H9 (cell line): ENCODE measurements around the gene TRMT2A. TPM values are rescaled to one million over a fixed set of nuclear protein-coding genes. Genes with fewer than 3 reads are reported as not detected.

ENCODE experiments used
- DNase-seq: peaks from one replicate; pipeline ENCODE4 v3.0.0-alpha.2; 2017
- H2AFZ ChIP-seq: one replicate; pipeline ENCODE4 v1.6.1; 2013; ENCODE audit warnings: mild to moderate bottlenecking, low read length, control low read depth, moderate library complexity
- H2AK5ac ChIP-seq: 2 replicates; pipeline ENCODE4 v1.6.1; 2013; ENCODE audit warnings: low read length, control low read depth, mixed read lengths; ENCODE audit not compliant: insufficient read length
- H2BK120ac ChIP-seq: one replicate; pipeline ENCODE4 v1.6.1; 2013; ENCODE audit warnings: low read depth, mild to moderate bottlenecking, low read length, control low read depth, inconsistent platforms; ENCODE audit not compliant: poor library complexity, severe bottlenecking
- H2BK12ac ChIP-seq: 2 replicates; pipeline ENCODE4 v1.6.1; 2013; ENCODE audit warnings: low read length, control low read depth, mixed read lengths, low read depth; ENCODE audit not compliant: insufficient read length
- H2BK15ac ChIP-seq: 2 replicates; pipeline ENCODE4 v1.6.1; 2013; ENCODE audit warnings: low read depth, low read length, control low read depth
- H2BK20ac ChIP-seq: one replicate; pipeline ENCODE4 v1.6.1; 2013; ENCODE audit warnings: low read depth, mild to moderate bottlenecking, low read length, control low read depth, inconsistent platforms; ENCODE audit not compliant: poor library complexity, severe bottlenecking
- H2BK5ac ChIP-seq: 2 replicates; pipeline ENCODE4 v1.6.1; 2013; ENCODE audit warnings: low read length, control low read depth, mixed read lengths; ENCODE audit not compliant: insufficient read length
- H3K14ac ChIP-seq: 2 replicates; pipeline ENCODE4 v1.6.1; 2013; ENCODE audit warnings: low read length, control low read depth; ENCODE audit not compliant: insufficient read depth
- H3K18ac ChIP-seq: 2 replicates; pipeline ENCODE4 v1.6.1; 2013; ENCODE audit warnings: low read depth, mild to moderate bottlenecking, mixed read lengths, low read length, control low read depth; ENCODE audit not compliant: insufficient read length
- H3K23ac ChIP-seq: 2 replicates; pipeline ENCODE4 v1.6.1; 2013; ENCODE audit warnings: low read length, control low read depth, mixed read lengths, low read depth; ENCODE audit not compliant: insufficient read length
- H3K23me2 ChIP-seq: 2 replicates; pipeline ENCODE4 v1.6.1; 2013; ENCODE audit warnings: low read depth, mild to moderate bottlenecking, mixed read lengths, low read length, control low read depth; ENCODE audit not compliant: insufficient read length, poor library complexity, severe bottlenecking
- H3K27ac ChIP-seq: 2 replicates; pipeline ENCODE4 v1.5.1; 2013; ENCODE audit warnings: low read length, control low read depth, mixed read lengths, low read depth; ENCODE audit not compliant: insufficient read length
- H3K27me3 ChIP-seq: 2 replicates; pipeline ENCODE4 v1.6.1; 2013; ENCODE audit warnings: low read length, control low read depth, inconsistent platforms; ENCODE audit not compliant: insufficient read depth
- H3K4ac ChIP-seq: 2 replicates; pipeline ENCODE4 v1.6.1; 2013; ENCODE audit warnings: low read depth, mild to moderate bottlenecking, control low read depth, inconsistent platforms, low read length, moderate library complexity
- H3K4me1 ChIP-seq: 2 replicates; pipeline ENCODE4 v1.6.1; 2013; ENCODE audit warnings: low read length, control low read depth, inconsistent platforms; ENCODE audit not compliant: insufficient read depth
- H3K4me2 ChIP-seq: 2 replicates; pipeline ENCODE4 v1.6.1; 2013; ENCODE audit warnings: low read length, control low read depth, mixed read lengths; ENCODE audit not compliant: insufficient read length, insufficient read depth
- H3K56ac ChIP-seq: 2 replicates; pipeline ENCODE4 v1.6.1; 2013; ENCODE audit warnings: low read depth, mild to moderate bottlenecking, mixed read lengths, low read length, control low read depth; ENCODE audit not compliant: insufficient read length
- H3K79me1 ChIP-seq: 2 replicates; pipeline ENCODE4 v1.6.1; 2013; ENCODE audit warnings: low read depth, mild to moderate bottlenecking, moderate library complexity, low read length, control low read depth, inconsistent platforms; ENCODE audit not compliant: insufficient read depth, poor library complexity, severe bottlenecking
- H3K79me2 ChIP-seq: 2 replicates; pipeline ENCODE4 v1.6.1; 2013; ENCODE audit warnings: low read length, control low read depth, inconsistent platforms; ENCODE audit not compliant: insufficient read depth
- H3K9ac ChIP-seq: 2 replicates; pipeline ENCODE4 v1.6.1; 2013; ENCODE audit warnings: low read length, control low read depth, mixed read lengths; ENCODE audit not compliant: insufficient read length; ENCODE audit errors: extremely low read depth
- H3K9me3 ChIP-seq: one replicate; pipeline ENCODE4 v1.6.1; 2013; ENCODE audit warnings: low read depth, low read length, inconsistent platforms; ENCODE audit not compliant: control insufficient read depth
- H3T11ph ChIP-seq: one replicate; pipeline ENCODE4 v1.6.1; 2013; ENCODE audit warnings: mild to moderate bottlenecking, low read length, control low read depth, inconsistent platforms
- H4K20me1 ChIP-seq: one replicate; pipeline ENCODE4 v1.6.1; 2013; ENCODE audit not compliant: control insufficient read depth, insufficient read length, insufficient read depth
- H4K5ac ChIP-seq: 2 replicates; pipeline ENCODE4 v1.6.1; 2013; ENCODE audit warnings: low read depth, mild to moderate bottlenecking, mixed read lengths, low read length, control low read depth; ENCODE audit not compliant: insufficient read length
- H4K8ac ChIP-seq: replicated peaks from 2 replicates; pipeline ENCODE4 v1.6.1; 2013; ENCODE audit warnings: low read length, control low read depth, mixed read lengths, low read depth; ENCODE audit not compliant: insufficient read length
- H4K91ac ChIP-seq: 2 replicates; pipeline ENCODE4 v1.6.1; 2013; ENCODE audit warnings: low read depth, mild to moderate bottlenecking, moderate library complexity, mixed read lengths, low read length, control low read depth; ENCODE audit not compliant: insufficient read length
- H3K27ac Mint-ChIP-seq, 3 experiments: 2 replicates in 2 of 3; 3 replicates in 1 of 3; pipeline ENCODE4 v1.8.0; 2020 to 2021; ENCODE audit warnings: mixed read lengths in 3 of 3, mild to moderate bottlenecking in 1 of 3, moderate library complexity in 1 of 3
- H3K27me3 Mint-ChIP-seq: 2 replicates; pipeline ENCODE4 v1.8.0; 2021; ENCODE audit warnings: low read depth, mild to moderate bottlenecking, moderate library complexity, mixed read lengths
- H3K36me3 Mint-ChIP-seq, 3 experiments: 2 replicates in 2 of 3; 3 replicates in 1 of 3; pipeline ENCODE4 v1.8.0; 2020 to 2021; ENCODE audit warnings: low read depth in 3 of 3, mixed read lengths in 3 of 3; ENCODE audit not compliant: insufficient read depth in 1 of 3
- H3K4me1 Mint-ChIP-seq, 2 experiments: 2 replicates each; pipeline ENCODE4 v1.8.0; 2020; ENCODE audit warnings: mixed read lengths in 2 of 2
- H3K4me3 Mint-ChIP-seq, 2 experiments: 2 replicates in 1 of 2; 3 replicates in 1 of 2; pipeline ENCODE4 v1.8.0; 2020 to 2021; ENCODE audit warnings: mild to moderate bottlenecking in 2 of 2, mixed read lengths in 2 of 2, moderate library complexity in 1 of 2
- H3K9me3 Mint-ChIP-seq, 2 experiments: 2 replicates in 1 of 2; 3 replicates in 1 of 2; pipeline ENCODE4 v1.8.0; 2020; ENCODE audit warnings: mild to moderate bottlenecking in 2 of 2, mixed read lengths in 2 of 2, moderate library complexity in 1 of 2
- CTCF ChIP-seq: fragments of 200-600 bp; sonication (generic); conservative IDR thresholded peaks from 3 replicates; pipeline ENCODE4 v1.8.0; 2021; ENCODE audit warnings: antibody characterized with exemption, mild to moderate bottlenecking
- WGBS: extraction: QIAGEN DNeasy Blood & Tissue Kit; methylation state at CpG from one replicate; pipeline ENCODE4 v1.1.7; 2013; ENCODE audit warnings: missing lambda C conversion rate, low lambda C conversion rate, mixed read lengths; ENCODE audit not compliant: insufficient read length; ENCODE audit errors: extremely low coverage; 5-methylcytosine and 5-hydroxymethylcytosine counted together
- total RNA-seq: library from RNA; stranded (reverse); gene quantifications from 2 replicates; pipeline ENCODE4 v1.2.1, GENCODE V29; 2021

TRMT2A gene
- total RNA-seq, 1 experiment from 2014 or later, result 58.2 TPM

- Mint-ChIP-seq H3K4me1 (peaks cover 2 to 3% of the 10 kb centered on the region in 2 experiments; a peak in 1 of 4 replicates), H3K36me3 (no peaks in the 10 kb centered on the region; a peak in 2 of 7 replicates), H3K9me3 (no peaks in the 10 kb centered on the region), H3K27ac (no peak overlapping the region), H3K27me3 (no peaks in the 10 kb centered on the region), H3K4me3 (no peak overlapping the region)
- no peak overlapping the region for H2BK5ac ChIP-seq
- no peak overlapping the region for H2AK5ac ChIP-seq
- H3K79me1 ChIP-seq, result no peaks in the 10 kb centered on the region
- no peak overlapping the region for H2BK120ac ChIP-seq
- H3K14ac ChIP-seq, result no peak overlapping the region; the same call in 1 of the 2 replicates
- no peak overlapping the region for H3K4ac ChIP-seq
- no peak overlapping the region for H3K9ac ChIP-seq
- H3K56ac ChIP-seq, result no peak overlapping the region
- H4K20me1 ChIP-seq, result peaks cover 3% of the 10 kb centered on the region
- H3K27me3 ChIP-seq, result no peaks in the 10 kb centered on the region
- no peak overlapping the region for H4K91ac ChIP-seq
- no peak overlapping the region for H2BK12ac ChIP-seq
- H3K27ac ChIP-seq, result no peak overlapping the region
- no peaks in the 10 kb centered on the region for H3K9me3 ChIP-seq
- H3K23ac ChIP-seq, result no peak overlapping the region
- H3K79me2 ChIP-seq, result no peaks in the 10 kb centered on the region; the same call in 1 of the 2 replicates
- no peak for DNase-seq
- WGBS, result no CpG with 5 or more reads among the region's 13 CpGs
- H3K4me2 ChIP-seq, result no peak overlapping the region
- H2BK20ac ChIP-seq, result no peak overlapping the region
- H4K8ac ChIP-seq, result no peak overlapping the region
- TF ChIP-seq CTCF, result no peak
- no peak overlapping the region for H2AFZ ChIP-seq
- no peak overlapping the region for H3T11ph ChIP-seq
- no peak overlapping the region for H2BK15ac ChIP-seq
- H3K18ac ChIP-seq, result no peak overlapping the region
- H4K5ac ChIP-seq, result no peak overlapping the region
- H3K23me2 ChIP-seq, result peaks cover 2% of the 10 kb centered on the region
- no peaks in the 10 kb centered on the region for H3K4me1 ChIP-seq
These were observed 20.1 kb upstream of the TRMT2A start for GRCh38 chr22:20137113-20137512.
